GM19240 (cell line): ENCODE results near the gene POLRMT.

ENCODE experiments used
- DNase-seq: peaks from one replicate; pipeline ENCODE4 v3.0.0; 2011; ENCODE audit warnings: low spot score; ENCODE audit not compliant: insufficient read length

Gene POLRMT

GRCh38 chr19:662962-663681, 29.8 kb upstream of the POLRMT start, which contains the start of gene RNF126:
TSS of gene RNF126 (minus strand) at chr19:663214. CDS start at chr19:663121, 93 bp downstream.
- DNase-seq, result peak; percentile 91

GRCh38 chr19:662207-662961, 29.0 kb upstream of the POLRMT start:
- peak; percentile 81 for DNase-seq

- peak; percentile 94 for DNase-seq
These were observed 28.3 kb upstream of the POLRMT start for GRCh38 chr19:661427-662196.

DNA sequence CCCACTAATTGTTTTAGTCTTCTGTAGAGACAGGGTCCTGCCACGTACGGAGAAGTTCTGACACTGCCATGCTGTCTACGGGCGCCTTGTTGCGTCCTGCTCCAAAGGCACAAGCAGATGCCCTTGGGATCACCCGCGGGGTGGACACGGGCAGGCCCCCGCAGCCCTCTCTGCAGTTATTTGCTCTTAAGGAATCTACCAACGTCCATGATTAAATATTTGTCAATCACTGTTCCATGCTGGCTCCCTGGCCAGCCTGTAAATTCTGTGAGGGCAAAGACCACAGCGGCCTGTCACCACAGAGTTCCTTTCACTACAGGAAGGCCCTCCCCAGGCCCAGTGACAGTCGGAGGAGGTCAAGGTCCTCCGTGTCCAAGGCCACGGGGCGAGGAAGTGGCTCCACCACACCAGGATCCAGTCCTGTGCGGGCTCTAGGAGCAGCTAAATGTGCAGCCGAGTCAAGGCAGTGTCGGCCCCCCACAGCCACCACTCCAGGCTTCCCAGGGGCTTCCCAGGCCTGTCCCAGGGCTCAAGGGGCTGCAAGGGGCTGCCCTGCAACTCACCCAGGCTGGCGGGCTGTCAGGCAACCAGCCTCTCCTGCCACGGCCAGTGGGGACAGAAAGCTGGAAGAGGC, 27.6 kb upstream of the POLRMT start:
- DNase-seq, result no peak

DNA sequence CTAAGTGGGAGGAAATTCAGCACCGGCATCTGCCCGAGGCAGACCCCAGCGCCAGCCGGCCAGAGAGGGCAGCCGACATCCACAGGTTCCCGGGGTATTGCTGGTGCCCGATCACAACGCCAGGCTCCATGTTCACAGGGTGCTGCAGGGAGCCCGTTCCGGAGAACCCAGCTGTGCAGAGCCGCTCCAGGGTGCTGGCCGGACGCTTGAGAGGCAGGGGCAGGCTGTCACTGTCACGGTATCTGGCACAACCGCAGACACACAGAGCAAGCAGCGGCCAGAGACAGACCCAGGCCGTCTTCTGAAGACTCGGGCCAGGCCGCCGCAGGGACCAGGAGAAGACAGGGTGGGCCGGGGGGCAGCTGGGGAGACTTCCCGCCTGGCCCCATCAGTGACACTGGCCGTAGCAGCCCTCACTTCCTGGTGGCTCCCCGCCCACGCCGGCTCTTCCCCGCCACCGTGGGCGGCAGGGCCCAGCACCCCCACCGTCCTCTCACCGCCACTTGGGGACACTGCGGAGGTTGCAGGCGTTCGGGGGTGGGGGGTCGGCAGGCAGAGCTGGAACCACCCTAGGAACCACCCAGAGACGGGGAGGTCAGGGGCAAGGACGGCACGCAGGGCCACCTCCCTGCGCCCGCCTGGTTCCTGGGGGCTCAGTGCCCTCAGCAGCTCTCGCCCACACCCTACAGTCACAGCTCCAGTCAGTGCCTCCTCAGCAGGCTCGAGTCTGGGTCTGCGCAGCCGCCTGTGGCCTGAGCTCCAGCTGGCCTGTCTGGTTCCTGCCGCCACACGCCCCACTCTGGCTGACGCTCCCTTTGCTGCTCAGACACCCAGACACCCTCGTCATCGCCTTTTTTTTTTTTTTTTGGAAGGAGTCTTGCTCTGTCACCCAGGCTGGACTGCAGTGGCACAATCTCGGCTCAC, 25.8 kb upstream of the POLRMT start:
- DNase-seq, result no peak

- no peak for DNase-seq
These were observed 24.9 kb upstream of the POLRMT start for GRCh38 chr19:658059-658839.

GRCh38 chr19:657611-658010, 24.3 kb upstream of the POLRMT start:
- DNase-seq, result no peak

DNA sequence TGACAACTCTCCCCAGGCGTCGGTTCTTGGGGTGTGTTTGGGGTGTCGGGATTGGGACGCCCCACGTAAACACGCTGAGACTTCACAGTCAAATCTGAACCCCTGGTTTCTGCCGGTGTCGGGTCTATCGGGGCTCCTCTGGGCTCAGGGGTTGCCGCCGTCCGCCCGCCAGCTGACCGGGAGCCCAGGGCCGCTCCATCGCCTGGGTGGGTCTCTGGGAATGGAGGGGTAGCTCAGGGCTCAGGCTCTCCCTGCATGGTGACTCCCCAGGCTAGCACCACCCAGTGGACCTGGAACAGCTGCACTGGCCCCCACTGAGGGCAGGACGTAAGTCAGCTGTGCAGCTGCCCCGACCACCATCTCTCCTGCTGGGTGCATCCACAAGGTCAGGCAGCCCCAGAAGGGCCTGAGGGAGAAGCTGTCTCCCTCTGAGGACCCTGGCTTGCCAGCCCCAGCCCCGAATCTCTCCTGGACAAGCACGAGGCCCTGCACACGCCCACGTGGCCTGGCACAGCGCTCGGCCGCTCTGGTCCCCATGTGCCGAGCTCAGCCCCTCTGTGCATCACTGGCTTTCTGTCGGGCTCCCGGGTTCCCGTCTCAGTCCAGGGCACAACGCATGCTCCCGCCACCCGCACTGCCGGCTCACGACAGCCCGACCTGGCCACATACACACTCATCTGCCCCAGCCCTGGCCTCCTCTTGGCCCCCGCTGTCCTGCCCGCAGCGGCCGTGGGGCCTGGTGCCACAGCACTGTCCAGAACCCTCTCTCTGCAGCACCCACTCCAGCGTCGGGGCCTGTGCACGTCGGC, 23.6 kb upstream of the POLRMT start:
- no peak for DNase-seq

DNA sequence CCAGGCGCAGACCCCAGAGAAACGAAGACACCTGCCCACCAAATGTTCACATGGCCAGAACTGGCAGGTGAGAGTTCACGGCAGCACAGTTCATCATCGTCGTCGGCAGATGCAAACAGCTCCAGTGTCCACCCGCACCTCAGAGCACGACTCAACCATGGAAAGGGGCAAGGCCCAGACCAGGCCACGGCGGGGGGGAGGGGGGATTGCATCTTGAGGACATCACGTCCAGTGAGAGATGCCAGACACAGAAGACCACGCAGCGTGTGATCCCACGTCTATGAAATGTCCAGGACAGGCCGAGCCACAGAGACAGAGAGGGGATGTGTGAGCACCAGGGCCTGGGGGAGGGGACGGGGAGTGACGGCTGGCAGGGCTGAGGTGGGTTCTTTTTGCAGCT, 22.4 kb upstream of the POLRMT start:
- no peak for DNase-seq

GRCh38 chr19:653425-653824, 20.1 kb upstream of the POLRMT start:
- DNase-seq, result no peak

DNA sequence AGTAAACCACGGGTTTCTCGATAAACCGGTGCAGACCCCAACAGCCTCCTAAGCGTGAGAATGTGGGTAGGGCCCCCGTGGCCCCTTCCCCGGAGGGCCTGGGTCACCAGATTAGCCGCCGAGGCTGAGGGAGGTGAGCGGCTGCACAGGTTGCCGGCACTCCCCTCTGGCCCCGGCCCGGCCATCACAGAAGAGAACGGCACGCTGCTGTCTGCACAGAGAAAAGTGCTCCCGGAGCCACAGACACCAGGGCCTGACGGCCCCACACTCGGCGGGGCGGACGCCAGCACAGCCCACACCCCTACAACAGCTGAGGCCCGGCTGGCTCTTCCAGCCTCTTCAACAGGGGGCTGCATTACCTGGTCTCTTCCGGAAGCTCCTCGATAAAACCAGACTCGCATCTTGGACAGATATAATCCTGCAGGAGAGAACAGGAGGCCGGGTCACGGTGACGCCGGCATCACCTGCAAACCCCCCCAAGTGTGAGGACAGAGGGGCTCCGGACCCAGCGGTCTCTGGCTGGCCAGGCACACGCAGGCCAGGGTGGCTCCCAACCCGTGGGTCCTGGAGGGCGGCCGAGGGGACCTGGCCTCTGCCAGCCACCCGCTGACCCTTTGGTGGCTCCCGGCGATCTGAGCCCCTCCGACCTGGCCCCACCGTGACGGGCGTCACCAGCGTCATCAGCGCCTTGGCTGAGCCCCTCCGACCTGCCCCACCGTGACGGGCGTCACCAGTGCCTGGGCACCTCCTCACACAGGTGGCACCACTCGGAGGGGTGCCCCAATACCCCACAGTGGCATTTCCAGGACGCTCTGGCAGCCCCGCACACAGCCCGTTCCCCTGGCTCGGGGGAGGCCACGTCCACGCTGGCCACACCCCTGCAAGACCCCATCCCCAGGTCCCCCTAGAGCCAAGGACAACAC, 19.4 kb upstream of the POLRMT start:
- no peak for DNase-seq

- no peak for DNase-seq
These were observed 18.7 kb upstream of the POLRMT start for GRCh38 chr19:651991-652390.

GRCh38 chr19:651114-651818, 17.9 kb upstream of the POLRMT start:
- no peak for DNase-seq

DNA sequence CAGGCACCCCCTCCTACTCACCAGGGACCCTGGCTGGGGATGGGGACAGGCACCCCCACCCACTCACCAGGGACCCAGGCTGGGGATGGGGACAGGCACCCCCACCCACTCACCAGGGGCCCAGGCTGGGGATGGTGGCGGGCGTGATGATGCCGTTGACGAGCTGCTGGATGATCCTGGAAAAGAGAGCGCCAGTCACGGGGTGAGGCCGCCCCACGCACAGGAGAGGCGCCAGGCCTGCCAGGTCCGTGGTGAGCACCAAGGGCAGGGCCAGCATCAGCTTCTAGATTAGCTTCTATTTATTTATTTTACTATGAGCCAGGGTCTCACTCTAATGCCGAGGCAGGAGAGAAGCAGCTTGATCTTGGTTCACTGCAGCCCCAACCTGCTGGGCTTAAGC, 16.8 kb upstream of the POLRMT start:
- DNase-seq, result no peak

DNA sequence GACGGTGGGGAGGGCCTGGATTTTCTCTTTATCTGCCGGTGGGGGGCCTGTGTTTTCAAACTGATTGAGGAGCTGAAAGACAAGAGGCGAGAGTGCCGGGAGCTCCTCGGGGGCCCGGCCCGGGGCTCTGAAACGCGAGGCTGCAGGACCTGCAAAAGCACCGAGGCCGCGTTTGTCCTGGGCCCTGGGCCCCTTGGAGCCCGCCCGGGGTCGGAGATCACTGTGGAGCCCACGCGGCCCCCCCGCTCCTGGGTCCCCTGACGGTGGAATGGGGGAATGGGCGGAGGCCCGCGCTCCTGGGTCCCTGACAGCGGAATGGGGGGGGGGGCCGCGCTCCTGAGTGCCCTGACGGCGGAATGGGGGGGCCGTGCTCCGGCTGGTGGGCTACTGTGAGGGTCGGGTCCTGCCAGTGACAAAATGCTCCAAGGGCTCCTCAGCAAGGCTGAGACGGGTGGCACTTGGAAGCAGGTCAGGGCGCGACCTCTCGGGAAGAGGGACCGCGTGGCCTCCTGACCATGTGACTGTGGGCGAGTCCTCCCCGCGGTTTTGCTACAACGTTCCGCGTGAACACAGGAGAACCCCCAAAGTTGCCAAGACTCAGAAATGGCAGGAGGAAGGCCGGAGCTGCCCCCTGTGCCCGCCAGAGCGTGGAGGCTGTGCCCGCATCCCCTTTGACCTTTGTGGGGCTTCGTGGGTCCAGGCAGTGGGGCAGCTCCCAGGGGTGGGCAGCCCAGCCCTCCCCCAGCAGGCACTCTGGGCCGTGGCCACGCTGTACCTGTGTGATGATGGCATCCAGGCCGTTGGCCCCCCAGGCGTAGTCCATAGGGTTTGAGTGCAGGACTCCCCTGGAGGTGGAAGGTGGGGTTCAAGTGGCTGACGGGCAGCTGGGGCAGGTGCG, 15.8 kb upstream of the POLRMT start:
- no peak for DNase-seq

DNA sequence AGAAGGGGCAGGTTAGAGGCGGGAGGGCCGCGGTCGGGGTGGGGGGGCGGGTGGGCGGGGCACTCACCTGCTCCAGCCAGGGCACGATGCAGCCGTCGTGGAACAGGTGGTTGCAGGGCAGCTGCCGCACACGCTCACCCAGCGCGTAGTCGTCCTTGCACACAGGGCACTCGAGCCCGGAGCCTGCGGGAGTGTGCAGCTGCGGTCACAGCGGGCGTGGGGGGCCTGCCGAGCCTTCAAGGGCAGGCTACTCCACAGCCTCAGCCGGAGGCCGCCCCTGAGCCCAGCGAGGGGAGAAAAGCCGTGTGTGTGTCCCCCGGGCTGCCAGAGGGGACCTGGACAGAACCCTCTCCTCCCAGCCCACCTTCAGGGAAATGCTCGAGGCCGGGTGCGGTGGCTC, 15.0 kb upstream of the POLRMT start:
- DNase-seq, result no peak
